Measurements from ENCODE around the gene SOHLH1.
"Not testable (repeated sequence)": the region's sequence is repeated elsewhere in the genome, so short reads cannot be mapped to it uniquely, and the experiment has no call there.

SOHLH1 gene

DNA sequence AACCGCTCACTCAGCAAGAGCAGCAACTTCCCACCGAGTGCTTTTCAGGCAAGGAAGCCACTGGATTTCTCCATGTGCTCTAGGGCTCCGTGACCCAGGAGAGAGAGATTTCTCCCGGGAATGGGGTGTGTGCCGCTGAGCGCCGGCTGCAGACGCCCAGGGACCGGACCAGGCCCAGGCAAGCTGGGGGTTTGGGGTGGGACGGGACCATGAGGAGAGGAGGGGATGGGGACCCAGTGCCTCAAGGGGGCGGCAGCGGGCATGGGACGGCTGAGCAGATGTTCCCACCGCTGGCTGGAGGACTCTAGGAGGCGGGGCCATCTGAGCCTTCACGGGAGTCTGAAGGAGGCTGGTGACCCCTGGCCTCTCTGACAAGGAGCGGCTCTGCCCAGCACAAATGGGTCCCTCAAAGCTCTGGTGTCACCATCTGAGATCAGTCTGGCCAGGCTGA is 27.7 kb downstream of the SOHLH1 start:
- CTCF ChIA-PET = no interaction called here

DNA sequence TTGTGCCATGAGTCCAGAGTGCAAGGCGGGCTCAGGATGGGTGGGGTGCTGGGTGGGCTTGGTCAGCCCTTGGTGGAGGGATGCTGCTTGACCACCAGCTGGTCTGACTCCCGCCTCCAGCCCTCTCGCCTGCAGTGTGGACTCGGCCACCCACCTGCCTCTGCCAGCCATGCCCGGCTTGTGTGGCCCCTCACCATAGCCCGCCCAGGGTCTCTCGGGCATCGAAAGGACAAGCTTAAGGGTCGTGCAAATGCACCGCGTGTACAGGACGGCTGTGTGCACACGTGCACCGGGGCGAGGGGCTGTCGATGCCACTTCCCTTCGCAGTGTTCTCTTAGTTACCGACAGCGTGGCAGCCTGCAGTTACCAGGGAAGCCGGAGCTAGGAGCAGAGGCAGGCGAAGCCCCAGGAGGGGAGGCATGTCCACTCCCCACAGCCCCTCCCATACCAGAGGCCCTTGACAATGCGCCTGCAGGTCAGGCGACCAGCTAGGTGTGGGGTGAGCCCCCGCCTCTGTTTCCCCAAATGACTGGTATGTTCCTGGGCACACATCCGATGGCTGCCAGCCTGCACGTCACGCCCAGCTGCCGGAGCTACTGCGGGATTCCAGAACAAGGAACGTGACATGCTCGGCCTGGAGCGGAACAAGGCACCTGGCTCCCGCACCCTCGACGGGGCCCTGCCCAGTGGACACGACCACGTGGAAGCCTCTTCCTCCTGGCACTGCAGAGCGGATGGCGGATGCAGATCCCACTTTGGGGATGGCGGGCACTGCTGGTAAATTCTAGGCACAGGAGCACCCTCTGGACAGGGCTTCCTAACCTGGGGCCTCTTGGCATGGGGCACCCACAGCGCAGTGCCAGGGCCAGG is 28.3 kb downstream of the SOHLH1 start:
- no peak for DNase-seq (ENCODE audit: extremely low spot score)
- ChIA-PET POLR2A (no interaction called here), CTCF (no interaction called here)
- TF ChIP-seq TARDBP (IDR thresholded peaks at IDR 0.05) (no peak), CTBP1 (IDR thresholded peaks at IDR 0.05; ENCODE audit: borderline replicate concordance) (no peak), LEF1 (IDR thresholded peaks at IDR 0.05; ENCODE audit: borderline replicate concordance) (no peak), ELF4 (IDR thresholded peaks at IDR 0.05) (no peak), HDGF (IDR thresholded peaks at IDR 0.05; ENCODE audit: borderline replicate concordance) (no peak), FOXA1 (IDR thresholded peaks at IDR 0.05) (no peak), FOXM1 (IDR thresholded peaks at IDR 0.05; ENCODE audit: borderline replicate concordance) (no peak), L3MBTL2 (conservative IDR thresholded peaks at IDR 0.05) (no peak), NFRKB (IDR thresholded peaks at IDR 0.05) (no peak), FOXK2 (IDR thresholded peaks at IDR 0.05) (no peak), SP1 (IDR thresholded peaks at IDR 0.05) (no peak), ARNT (IDR thresholded peaks at IDR 0.05) (no peak), ZNF384 (IDR thresholded peaks at IDR 0.05) (no peak)
- TF ChIP-seq, protein P1, sequence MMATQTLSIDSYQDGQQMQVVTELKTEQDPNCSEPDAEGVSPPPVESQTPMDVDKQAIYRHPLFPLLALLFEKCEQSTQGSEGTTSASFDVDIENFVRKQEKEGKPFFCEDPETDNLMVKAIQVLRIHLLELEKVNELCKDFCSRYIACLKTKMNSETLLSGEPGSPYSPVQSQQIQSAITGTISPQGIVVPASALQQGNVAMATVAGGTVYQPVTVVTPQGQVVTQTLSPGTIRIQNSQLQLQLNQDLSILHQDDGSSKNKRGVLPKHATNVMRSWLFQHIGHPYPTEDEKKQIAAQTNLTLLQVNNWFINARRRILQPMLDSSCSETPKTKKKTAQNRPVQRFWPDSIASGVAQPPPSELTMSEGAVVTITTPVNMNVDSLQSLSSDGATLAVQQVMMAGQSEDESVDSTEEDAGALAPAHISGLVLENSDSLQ (IDR thresholded peaks at IDR 0.05) = no peak

More for the DNA sequence above, 27.7 kb downstream of the SOHLH1 start:
- TF ChIP-seq HDGF (IDR thresholded peaks at IDR 0.05; ENCODE audit: borderline replicate concordance) = no peak
- TF ChIP-seq ZNF384 (IDR thresholded peaks at IDR 0.05) = no peak
- TF ChIP-seq TARDBP (IDR thresholded peaks at IDR 0.05) = no peak
- TF ChIP-seq, protein P1 (IDR thresholded peaks at IDR 0.05) = no peak
- no peak for TF ChIP-seq LEF1 (IDR thresholded peaks at IDR 0.05; ENCODE audit: borderline replicate concordance)
- TF ChIP-seq BHLHE40 (IDR thresholded peaks at IDR 0.05; ENCODE audit: borderline replicate concordance) = no peak
- TF ChIP-seq ARNT (IDR thresholded peaks at IDR 0.05) = no peak
- TF ChIP-seq SP1 (IDR thresholded peaks at IDR 0.05) = no peak
- DNase-seq (ENCODE audit: extremely low spot score) = no peak
- POLR2A ChIA-PET = no interaction called here

DNA sequence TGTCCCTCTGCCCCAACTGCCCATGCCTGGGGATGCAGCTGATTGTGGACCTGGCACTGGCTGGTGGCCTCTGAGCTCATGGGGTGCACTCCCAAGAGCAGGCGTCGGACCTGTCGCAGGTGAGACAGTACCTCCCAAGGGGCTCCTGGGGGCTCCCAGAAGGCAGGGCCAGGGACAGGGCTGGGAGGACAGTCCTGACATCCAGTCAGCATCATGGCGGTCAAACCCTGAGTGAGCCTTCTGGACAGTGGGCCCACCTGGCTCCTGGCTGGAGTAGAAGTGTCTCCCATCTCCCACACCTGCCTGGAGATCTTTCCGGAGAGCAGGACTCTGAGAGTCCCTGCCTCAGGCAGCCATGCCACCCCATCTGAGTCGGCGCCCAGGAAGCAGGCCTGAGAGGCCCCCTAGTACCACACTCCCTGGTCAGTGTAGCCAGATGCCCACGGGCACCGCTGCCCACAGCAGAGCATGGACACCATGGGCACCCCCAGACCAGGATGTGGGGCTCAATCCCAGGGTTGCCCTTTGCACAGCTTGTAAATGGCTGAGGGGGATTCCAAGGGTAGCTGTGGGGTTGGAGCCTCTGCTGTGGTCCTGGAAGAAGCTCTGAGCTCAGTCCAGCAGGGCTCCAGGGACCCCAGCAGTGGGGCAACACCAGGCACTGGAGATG is 29.5 kb downstream of the SOHLH1 start:
- TF ChIP-seq TARDBP (IDR thresholded peaks at IDR 0.05) = no peak
- no peak for TF ChIP-seq LEF1 (IDR thresholded peaks at IDR 0.05; ENCODE audit: borderline replicate concordance)
- TF ChIP-seq, protein P1 (IDR thresholded peaks at IDR 0.05) = no peak
- ChIA-PET POLR2A (no interaction called here), CTCF (no interaction called here)
- no peak for DNase-seq (ENCODE audit: extremely low spot score)

DNA sequence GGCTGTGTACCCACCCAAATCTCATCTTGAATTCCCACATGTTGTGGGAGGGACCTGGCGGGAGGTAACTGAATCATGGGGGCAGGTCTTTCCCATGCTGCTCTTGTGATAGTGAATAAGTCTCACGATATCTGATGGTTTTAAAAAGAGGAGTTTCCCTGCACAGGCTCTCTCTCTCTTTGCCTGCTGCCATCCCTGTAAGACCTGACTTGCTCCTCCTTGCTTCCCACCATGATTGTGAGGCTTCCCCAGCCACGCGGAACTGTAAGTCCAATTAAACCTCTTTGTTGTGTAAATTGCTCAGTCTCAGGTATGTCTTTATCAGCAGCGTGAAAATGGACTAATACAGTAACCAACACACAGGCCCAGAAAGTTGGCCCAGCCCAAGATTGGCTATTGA is 30.3 kb downstream of the SOHLH1 start:
- POLR2A ChIA-PET, CTCF ChIA-PET: not testable (repeated sequence)

DNA sequence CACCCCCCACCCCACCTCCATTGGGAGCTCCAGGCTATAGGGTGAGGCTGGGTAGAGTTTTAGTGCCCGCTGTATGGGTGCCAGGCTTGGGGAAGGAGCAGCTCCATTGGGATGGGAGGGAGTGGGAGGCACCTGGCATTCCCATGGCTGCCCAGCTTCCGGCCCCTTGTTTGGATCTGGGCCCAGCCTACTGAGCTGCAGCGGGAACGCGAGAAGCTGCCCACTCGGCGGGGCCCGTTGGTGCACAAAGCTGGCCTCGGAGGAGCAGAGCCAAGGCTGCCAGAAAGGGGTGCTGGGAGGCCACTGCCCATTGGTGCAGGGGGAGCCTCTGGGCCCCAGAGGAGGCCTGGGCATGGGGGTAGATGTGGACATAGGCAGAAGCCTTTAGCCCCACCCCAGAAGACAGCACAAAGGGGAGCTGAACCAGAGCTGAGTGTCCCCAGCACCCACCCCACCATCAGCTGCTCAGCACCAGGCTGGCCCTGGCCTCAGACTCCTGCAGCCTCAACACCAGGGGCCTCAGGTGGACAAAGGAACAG is 31.7 kb downstream of the SOHLH1 start:
- POLR2A ChIA-PET = no interaction called here
- CTCF ChIA-PET = no interaction called here
- no peak for DNase-seq (ENCODE audit: extremely low spot score)
- TF ChIP-seq FOXK2 (IDR thresholded peaks at IDR 0.05) = no peak
- no peak for TF ChIP-seq BHLHE40 (IDR thresholded peaks at IDR 0.05; ENCODE audit: borderline replicate concordance)
- TF ChIP-seq L3MBTL2 (conservative IDR thresholded peaks at IDR 0.05) = no peak
- TF ChIP-seq LEF1 (IDR thresholded peaks at IDR 0.05; ENCODE audit: borderline replicate concordance) = no peak
- no peak for TF ChIP-seq FOXA1 (IDR thresholded peaks at IDR 0.05)

More for the DNA sequence above, 30.3 kb downstream of the SOHLH1 start:
- not testable (repeated sequence) for DNase-seq (ENCODE audit: extremely low spot score)

DNA sequence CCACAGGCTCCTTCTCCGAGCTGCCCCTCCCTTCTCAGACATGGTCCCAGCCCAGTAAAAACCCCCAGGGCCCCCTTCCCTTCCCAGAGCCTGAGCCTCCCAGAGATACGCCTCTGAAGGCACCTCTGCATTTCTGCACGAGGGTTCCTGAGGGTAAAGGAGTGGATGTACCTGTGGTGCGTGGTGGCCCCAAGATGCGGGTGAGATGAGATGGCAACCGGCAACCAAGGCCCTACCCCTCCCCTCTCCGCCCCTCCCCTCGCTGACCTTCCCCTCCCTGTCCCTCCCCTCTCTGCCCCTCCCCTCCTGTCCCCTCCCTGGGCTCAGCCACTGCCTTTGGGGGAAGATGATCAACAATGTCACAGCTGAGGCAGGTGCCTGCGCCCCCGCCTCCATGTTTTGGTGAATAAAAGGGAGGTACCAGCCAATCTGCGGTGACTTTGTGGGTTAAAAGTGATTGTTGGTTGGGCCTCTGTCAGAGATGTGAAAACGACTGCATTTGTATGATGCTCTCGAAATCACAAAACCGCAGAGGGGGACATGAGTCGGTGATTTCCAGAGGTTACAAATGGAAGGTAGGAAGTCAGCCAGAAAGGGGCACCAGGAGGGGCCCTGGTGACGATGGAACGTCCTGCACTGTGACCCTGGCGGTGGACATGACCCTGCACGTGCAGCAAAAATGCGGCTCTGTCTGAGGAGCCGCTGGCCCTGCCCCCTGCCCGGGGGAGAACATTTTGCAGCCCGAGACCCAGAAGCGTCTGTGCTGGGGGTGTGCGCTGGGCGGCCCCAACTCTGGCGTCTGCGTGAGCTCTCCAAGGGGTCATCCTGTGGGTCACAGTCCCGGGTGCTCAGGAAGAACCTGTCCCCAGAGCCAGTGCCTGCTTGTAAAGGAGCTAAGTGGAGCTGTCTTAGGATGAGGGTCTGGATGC is 32.5 kb downstream of the SOHLH1 start:
- POLR2A ChIA-PET = no interaction called here
- TF ChIP-seq FOXK2 (IDR thresholded peaks at IDR 0.05) (no peak), TARDBP (IDR thresholded peaks at IDR 0.05) (no peak), NFRKB (IDR thresholded peaks at IDR 0.05) (no peak), CTBP1 (IDR thresholded peaks at IDR 0.05; ENCODE audit: borderline replicate concordance) (no peak), LEF1 (IDR thresholded peaks at IDR 0.05; ENCODE audit: borderline replicate concordance) (no peak), ZNF384 (IDR thresholded peaks at IDR 0.05) (no peak), ARNT (IDR thresholded peaks at IDR 0.05) (no peak), L3MBTL2 (conservative IDR thresholded peaks at IDR 0.05) (no peak), ELF4 (IDR thresholded peaks at IDR 0.05) (no peak), BHLHE40 (IDR thresholded peaks at IDR 0.05; ENCODE audit: borderline replicate concordance) (no peak), FOXA1 (IDR thresholded peaks at IDR 0.05) (no peak), SUZ12 (IDR thresholded peaks at IDR 0.05) (no peak), SP1 (IDR thresholded peaks at IDR 0.05) (no peak), FOXM1 (IDR thresholded peaks at IDR 0.05; ENCODE audit: borderline replicate concordance) (no peak), HDGF (IDR thresholded peaks at IDR 0.05; ENCODE audit: borderline replicate concordance) (no peak)
- TF ChIP-seq, protein P1 (IDR thresholded peaks at IDR 0.05) = no peak
- no peak for DNase-seq (ENCODE audit: extremely low spot score)
- CTCF ChIA-PET = no interaction called here

Measured in HEK293T (cell line).